ENCODE data around the gene SLC39A5.

DNA sequence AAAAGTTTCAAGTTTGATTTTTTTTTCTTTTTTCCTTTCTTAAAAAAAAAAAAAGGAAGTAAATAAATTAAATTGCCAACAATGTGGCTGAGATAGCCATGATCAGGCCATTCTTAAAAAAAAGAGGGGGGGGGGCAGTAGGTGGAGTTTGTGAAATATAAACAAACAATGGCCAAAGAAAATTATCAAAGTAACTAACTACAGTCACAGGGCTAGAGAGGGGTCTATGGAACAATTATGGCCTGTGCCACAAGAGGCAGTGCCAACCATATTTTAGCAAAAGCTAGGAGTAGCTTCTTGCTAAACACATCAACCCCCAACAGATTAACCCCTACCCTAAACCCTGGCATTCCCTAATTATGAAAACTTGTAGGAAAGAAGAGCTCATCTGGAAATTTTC lies 24.4 kb upstream of the SLC39A5 start:
- TF ChIP-seq, protein P1, sequence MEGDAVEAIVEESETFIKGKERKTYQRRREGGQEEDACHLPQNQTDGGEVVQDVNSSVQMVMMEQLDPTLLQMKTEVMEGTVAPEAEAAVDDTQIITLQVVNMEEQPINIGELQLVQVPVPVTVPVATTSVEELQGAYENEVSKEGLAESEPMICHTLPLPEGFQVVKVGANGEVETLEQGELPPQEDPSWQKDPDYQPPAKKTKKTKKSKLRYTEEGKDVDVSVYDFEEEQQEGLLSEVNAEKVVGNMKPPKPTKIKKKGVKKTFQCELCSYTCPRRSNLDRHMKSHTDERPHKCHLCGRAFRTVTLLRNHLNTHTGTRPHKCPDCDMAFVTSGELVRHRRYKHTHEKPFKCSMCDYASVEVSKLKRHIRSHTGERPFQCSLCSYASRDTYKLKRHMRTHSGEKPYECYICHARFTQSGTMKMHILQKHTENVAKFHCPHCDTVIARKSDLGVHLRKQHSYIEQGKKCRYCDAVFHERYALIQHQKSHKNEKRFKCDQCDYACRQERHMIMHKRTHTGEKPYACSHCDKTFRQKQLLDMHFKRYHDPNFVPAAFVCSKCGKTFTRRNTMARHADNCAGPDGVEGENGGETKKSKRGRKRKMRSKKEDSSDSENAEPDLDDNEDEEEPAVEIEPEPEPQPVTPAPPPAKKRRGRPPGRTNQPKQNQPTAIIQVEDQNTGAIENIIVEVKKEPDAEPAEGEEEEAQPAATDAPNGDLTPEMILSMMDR (IDR thresholded peaks at IDR 0.05): no peak
- TF ChIP-seq EP300 (IDR thresholded peaks at IDR 0.05) (no peak), POLR2AphosphoS5 (IDR thresholded peaks at IDR 0.05) (no peak)
